ENCODE data around the gene RMND5B. TPM values are rescaled to one million over a fixed set of nuclear protein-coding genes. Genes with fewer than 3 reads are reported as not detected.

Gene RMND5B
- total and polyA plus RNA-seq, 2 experiments from 2014 or later: 17.5 to 19.9 TPM

- no peaks in the 10 kb centered on the region for H3K79me2 ChIP-seq (ENCODE audit: insufficient read depth)
- no peak overlapping the region for H3K4me3 ChIP-seq
- no peaks in the 10 kb centered on the region for H3K36me3 ChIP-seq (ENCODE audit: low read depth)
- 80 to 83% methylated on average over 9 of the region's 9 CpGs for WGBS, 2 experiments (ENCODE audit: low coverage in 1 of 2, low lambda C conversion rate in 2 of 2, missing lambda C conversion rate in 2 of 2)
- H3K9me2 ChIP-seq (ENCODE audit: insufficient read depth): no peaks in the 10 kb centered on the region
- H4K20me1 ChIP-seq (ENCODE audit: insufficient read depth): no peaks in the 10 kb centered on the region
- no peak for DNase-seq
- peaks cover 18% of the 10 kb centered on the region for H3K27me3 ChIP-seq (replicated peaks; ENCODE audit: insufficient read depth)
- H3K9ac ChIP-seq: no peak overlapping the region
- H3K27ac ChIP-seq: no peak overlapping the region
- H3F3A ChIP-seq (ENCODE audit: insufficient read depth): peaks cover 10% of the 10 kb centered on the region
- TF ChIP-seq EZH2phosphoT487 (IDR thresholded peaks at IDR 0.05; ENCODE audit: insufficient read depth, low read depth) (no peak), EZH2 (IDR thresholded peaks at IDR 0.05; ENCODE audit: insufficient read depth, poor library complexity, severe bottlenecking) (no peak)
- no peak overlapping the region for H3K4me2 ChIP-seq (ENCODE audit: unreplicated experiment)
- in situ Hi-C loops (cut with MboI): no loop called here
- no peak overlapping the region for H2AFZ ChIP-seq
- no peaks in the 10 kb centered on the region for H3K4me1 ChIP-seq (ENCODE audit: insufficient read depth)
- no peaks in the 10 kb centered on the region for H3K9me3 ChIP-seq (ENCODE audit: low read depth)
These were observed 20.3 kb upstream of the RMND5B start for GRCh38 chr5:178110511-178110910.

- Histone ChIP-seq H3K4me1 (ENCODE audit: insufficient read depth) (no peaks in the 10 kb centered on the region), H3K9me3 (ENCODE audit: low read depth) (no peaks in the 10 kb centered on the region), H3K4me3 (no peak overlapping the region), H2AFZ (no peak overlapping the region), H3K79me2 (ENCODE audit: insufficient read depth) (no peaks in the 10 kb centered on the region), H3F3A (ENCODE audit: insufficient read depth) (peaks cover 10% of the 10 kb centered on the region), H4K20me1 (ENCODE audit: insufficient read depth) (no peaks in the 10 kb centered on the region), H3K36me3 (ENCODE audit: low read depth) (no peaks in the 10 kb centered on the region), H3K9me2 (ENCODE audit: insufficient read depth) (no peaks in the 10 kb centered on the region), H3K4me2 (ENCODE audit: unreplicated experiment) (no peak overlapping the region), H3K9ac (no peak overlapping the region), H3K27me3 (replicated peaks; ENCODE audit: insufficient read depth) (peaks cover 21% of the 10 kb centered on the region), H3K27ac (no peak overlapping the region)
- peak; percentile 81 for DNase-seq
- WGBS, 2 experiments (ENCODE audit: low coverage in 1 of 2, low lambda C conversion rate in 2 of 2, missing lambda C conversion rate in 2 of 2): 11 to 17% methylated on average over 3 of the region's 3 CpGs
- TF ChIP-seq EZH2phosphoT487 (IDR thresholded peaks at IDR 0.05; ENCODE audit: insufficient read depth, low read depth) (no peak), EZH2 (IDR thresholded peaks at IDR 0.05; ENCODE audit: insufficient read depth, poor library complexity, severe bottlenecking) (no peak)
- in situ Hi-C loops (cut with MboI): no loop called here
These were observed 18.9 kb upstream of the RMND5B start for GRCh38 chr5:178111925-178112324.

GRCh38 chr5:178112545-178112944 is 18.3 kb upstream of the RMND5B start:
- no peak overlapping the region for H3K4me3 ChIP-seq
- in situ Hi-C loops (cut with MboI): no loop called here
- H3K9me2 ChIP-seq (ENCODE audit: insufficient read depth): no peaks in the 10 kb centered on the region
- H3K79me2 ChIP-seq (ENCODE audit: insufficient read depth): no peaks in the 10 kb centered on the region
- H3K36me3 ChIP-seq (ENCODE audit: low read depth): no peaks in the 10 kb centered on the region
- WGBS, 2 experiments (ENCODE audit: low coverage in 1 of 2, low lambda C conversion rate in 2 of 2, missing lambda C conversion rate in 2 of 2): 57 to 59% methylated on average over 5 of the region's 5 CpGs
- no peak overlapping the region for H3K4me2 ChIP-seq (ENCODE audit: unreplicated experiment)
- no peaks in the 10 kb centered on the region for H3K4me1 ChIP-seq (ENCODE audit: insufficient read depth)
- peaks cover 10% of the 10 kb centered on the region for H3F3A ChIP-seq (ENCODE audit: insufficient read depth)
- no peaks in the 10 kb centered on the region for H3K9me3 ChIP-seq (ENCODE audit: low read depth)
- no peak overlapping the region for H2AFZ ChIP-seq
- no peaks in the 10 kb centered on the region for H4K20me1 ChIP-seq (ENCODE audit: insufficient read depth)
- no peak for DNase-seq
- no peak overlapping the region for H3K9ac ChIP-seq
- no peak overlapping the region for H3K27ac ChIP-seq
- TF ChIP-seq EZH2phosphoT487 (IDR thresholded peaks at IDR 0.05; ENCODE audit: insufficient read depth, low read depth) (no peak), EZH2 (IDR thresholded peaks at IDR 0.05; ENCODE audit: insufficient read depth, poor library complexity, severe bottlenecking) (no peak)
- H3K27me3 ChIP-seq (replicated peaks; ENCODE audit: insufficient read depth): peaks cover 21% of the 10 kb centered on the region

- Histone ChIP-seq H3K27ac (no peak within 1 kb of the TSS), H3F3A (ENCODE audit: insufficient read depth) (peaks cover 10% of the 10 kb centered on the region), H2AFZ (peak within 1 kb of the TSS; percentile 3), H3K36me3 (ENCODE audit: low read depth) (no peaks in the 10 kb centered on the region), H3K4me2 (ENCODE audit: unreplicated experiment) (peak within 1 kb of the TSS; percentile 33), H3K9me3 (ENCODE audit: low read depth) (no peaks in the 10 kb centered on the region), H3K4me3 (peak within 1 kb of the TSS; percentile 50), H3K27me3 (replicated peaks; ENCODE audit: insufficient read depth) (peaks cover 21% of the 10 kb centered on the region), H4K20me1 (ENCODE audit: insufficient read depth) (no peaks in the 10 kb centered on the region), H3K9ac (no peak within 1 kb of the TSS), H3K9me2 (ENCODE audit: insufficient read depth) (no peaks in the 10 kb centered on the region), H3K79me2 (ENCODE audit: insufficient read depth) (no peaks in the 10 kb centered on the region), H3K4me1 (ENCODE audit: insufficient read depth) (no peaks in the 10 kb centered on the region)
- TF ChIP-seq EZH2 (IDR thresholded peaks at IDR 0.05; ENCODE audit: insufficient read depth, poor library complexity, severe bottlenecking): no peak
- TF ChIP-seq EZH2phosphoT487 (IDR thresholded peaks at IDR 0.05; ENCODE audit: insufficient read depth, low read depth): no peak
- 3 to 4% methylated on average over 39 to 45 of the region's 96 CpGs for WGBS, 2 experiments (ENCODE audit: low coverage in 1 of 2, low lambda C conversion rate in 2 of 2, missing lambda C conversion rate in 2 of 2)
- in situ Hi-C loops (cut with MboI): no loop called here
- peak; percentile 81 for DNase-seq
These were observed 17.6 kb upstream of the RMND5B start, which contains the start of gene N4BP3 for GRCh38 chr5:178113141-178113787. TSS of gene N4BP3 (plus strand) at chr5:178113532. CDS start at chr5:178119584, 6,052 bp downstream.
